ENCODE measurements around the gene ZNF85.
"Not testable (repeated sequence)": the region's sequence is repeated elsewhere in the genome, so short reads cannot be mapped to it uniquely, and the experiment has no call there.

Gene ZNF85

DNA sequence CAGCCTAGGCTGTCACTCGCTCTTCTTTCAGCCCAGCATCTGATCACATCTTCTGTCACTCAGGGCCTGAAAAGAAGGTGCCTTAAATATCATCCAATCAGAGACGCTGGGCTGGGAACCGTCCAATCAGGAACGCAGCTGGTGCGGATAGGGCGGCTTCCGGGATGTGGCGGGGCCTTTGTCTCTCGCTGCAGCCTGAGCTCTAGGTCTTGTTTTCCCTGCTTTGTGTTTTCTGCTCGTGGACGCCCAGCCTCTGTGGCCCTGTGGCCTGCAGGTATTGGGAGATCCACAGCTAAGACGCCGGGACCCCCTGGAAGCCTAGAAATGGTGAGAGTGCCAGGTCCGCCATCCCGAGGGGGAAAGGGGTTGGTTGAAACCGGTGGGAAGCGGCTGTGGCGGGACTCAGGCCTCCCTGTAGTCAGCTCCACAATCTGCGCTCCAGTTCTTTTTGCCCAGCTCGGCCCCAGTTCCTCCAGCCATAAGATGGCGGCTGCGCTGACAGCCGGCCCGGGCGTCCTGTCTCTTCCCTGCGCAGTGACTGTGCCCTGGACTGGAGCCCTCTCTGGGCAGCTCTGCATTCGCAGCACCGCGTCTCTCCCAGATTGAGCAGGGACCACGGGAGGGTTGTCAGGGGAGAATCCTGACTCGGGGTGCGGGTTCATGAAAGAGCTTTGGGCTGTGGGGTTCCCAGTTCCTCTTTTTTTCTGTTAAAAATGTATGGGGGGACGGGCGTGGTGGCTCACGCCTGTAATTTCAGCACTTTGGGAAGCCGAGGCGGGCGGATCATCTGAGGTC lies at the start of gene ZNF85:
Gene ZNF85, plus strand, starts transcription at position 175 of the 795 bp plus-strand sequence. Its CDS starts 150 bp downstream, at position 325.
- peak; percentile 92 for DNase-seq (ENCODE audit: low spot score)

GRCh38 chr19:20879501-20879900 lies 43.5 kb upstream of the ZNF85 start:
- no peak for DNase-seq (ENCODE audit: low spot score)

GRCh38 chr19:20912973-20913372 lies 10.1 kb upstream of the ZNF85 start:
- DNase-seq (ENCODE audit: low spot score), result no peak

GRCh38 chr19:20925481-20925880 lies 2.4 kb downstream of the ZNF85 start:
- no peak for DNase-seq (ENCODE audit: low spot score)

DNA sequence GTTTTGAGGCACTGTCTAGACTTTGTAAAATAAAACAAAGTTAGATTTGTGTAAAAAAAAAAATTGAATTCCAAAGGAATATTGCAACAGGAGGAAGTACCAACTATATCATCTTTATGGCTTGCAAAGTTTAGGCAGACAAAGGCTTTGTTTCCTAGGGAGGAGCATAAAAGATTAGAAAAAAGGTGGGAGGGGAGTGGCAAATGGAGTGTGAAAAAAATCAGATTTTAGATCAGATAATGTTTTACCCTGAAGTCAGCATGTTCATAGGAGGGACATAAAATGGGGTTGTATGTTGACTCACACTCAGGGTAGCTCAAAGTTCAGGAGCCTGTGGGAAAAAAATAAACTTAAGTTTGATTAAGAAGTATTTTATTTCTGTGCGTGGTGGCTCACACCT lies 3.7 kb downstream of the ZNF85 start:
- no peak for DNase-seq (ENCODE audit: low spot score)

DNA sequence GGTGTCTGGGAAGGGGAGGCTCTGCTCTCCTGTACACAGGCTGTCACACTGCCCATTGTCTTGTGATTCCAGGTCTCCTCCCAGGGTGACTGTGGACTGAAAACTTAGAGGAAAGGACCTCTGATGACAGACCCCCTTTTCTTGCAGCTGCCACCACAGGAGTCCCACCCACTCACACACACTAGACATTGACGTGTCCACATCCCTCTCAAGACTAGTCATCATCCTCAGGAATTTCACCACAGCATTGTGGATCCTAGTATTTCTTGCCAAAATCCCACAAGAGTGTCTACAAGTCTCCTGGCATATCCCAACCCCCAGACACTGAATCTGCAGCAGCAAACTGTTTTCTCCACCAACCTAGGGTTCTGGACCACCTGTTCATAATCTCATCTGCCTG lies 5.3 kb downstream of the ZNF85 start:
- peak; percentile 38 for DNase-seq (ENCODE audit: low spot score)

DNA sequence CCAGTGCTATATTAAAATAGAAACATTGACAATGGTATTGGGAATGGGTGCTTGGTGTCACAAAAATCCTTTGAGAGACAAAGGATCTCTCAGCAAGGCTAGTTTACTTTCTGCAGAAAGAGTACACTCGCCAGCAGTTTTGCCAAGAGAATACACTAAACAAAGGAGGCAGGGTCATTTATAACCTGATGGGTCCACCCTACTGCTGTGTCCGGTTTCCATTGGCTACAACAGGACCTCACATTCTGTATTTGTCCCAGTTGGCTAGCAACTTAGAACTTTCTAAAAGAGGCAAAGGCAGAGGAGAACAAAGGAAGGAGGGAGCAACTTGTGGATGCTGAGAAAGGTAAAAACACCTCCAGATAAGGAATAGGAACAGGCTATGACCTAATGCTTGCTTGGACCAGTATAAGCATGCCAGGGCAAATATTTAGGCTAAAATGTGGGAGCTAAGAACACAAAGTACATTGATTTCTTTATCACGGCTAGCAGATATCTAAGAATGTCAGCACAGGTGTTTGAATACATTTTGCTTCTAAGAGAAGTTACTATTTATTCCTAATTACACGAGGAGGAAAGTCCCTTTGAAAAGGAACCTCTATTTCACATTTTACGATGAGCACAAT lies 13.4 kb downstream of the ZNF85 start:
- DNase-seq (ENCODE audit: low spot score), result not testable (repeated sequence)

DNA sequence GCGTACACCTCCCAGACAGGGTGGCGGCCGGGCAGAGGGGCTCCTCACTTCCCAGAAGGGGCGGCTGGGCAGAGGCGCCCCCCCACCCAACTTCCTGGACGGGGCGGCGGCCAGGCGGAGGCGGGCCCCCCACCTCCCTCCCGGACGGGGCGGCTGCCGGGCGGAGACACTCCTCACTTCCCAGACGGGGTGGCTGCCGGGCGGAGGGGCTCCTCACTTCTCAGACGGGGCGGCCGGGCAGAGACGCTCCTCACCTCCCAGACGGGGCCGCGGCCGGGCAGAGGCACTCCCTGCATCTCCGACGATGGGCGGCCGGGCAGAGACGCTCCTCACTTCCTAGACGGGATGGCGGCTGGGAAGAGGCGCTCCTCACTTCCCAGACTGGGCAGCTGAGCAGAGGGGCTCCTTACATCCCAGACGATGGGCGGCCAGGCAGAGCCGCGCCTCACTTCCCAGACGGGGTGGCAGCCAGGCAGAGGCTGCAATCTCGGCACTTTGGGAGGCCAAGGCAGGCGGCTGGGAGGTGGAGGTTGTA lies 29.6 kb downstream of the ZNF85 start:
- not testable (repeated sequence) for DNase-seq (ENCODE audit: low spot score)

- DNase-seq (ENCODE audit: low spot score), result no peak
These were observed 41.7 kb downstream of the ZNF85 start for GRCh38 chr19:20964798-20965197.

DNA sequence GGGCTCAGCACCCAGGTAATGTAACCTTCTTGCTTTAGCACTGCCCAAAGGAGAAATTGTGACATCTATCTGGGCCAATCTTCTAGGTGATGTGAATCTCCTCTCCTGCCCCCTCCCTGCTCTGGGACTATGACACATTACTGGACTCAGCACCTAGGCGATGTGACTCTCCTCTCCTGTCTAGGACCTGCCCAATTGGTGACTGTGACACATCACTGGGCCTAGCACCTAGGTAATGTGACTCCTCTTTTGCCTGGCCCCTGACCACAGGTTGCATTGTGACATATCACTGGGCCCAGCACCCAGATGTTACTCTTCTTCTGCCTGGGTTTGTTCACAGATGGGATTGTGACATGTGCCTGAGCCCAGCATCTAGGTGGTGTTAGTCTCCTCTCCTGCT lies 45.0 kb downstream of the ZNF85 start:
- no peak for DNase-seq (ENCODE audit: low spot score)

- DNase-seq (ENCODE audit: low spot score), result no peak
These were observed 46.4 kb downstream of the ZNF85 start for GRCh38 chr19:20969498-20969897.

GRCh38 chr19:20969898-20970297 lies 46.8 kb downstream of the ZNF85 start:
- no peak for DNase-seq (ENCODE audit: low spot score)

- not testable (repeated sequence) for DNase-seq (ENCODE audit: low spot score)
These were observed 69.7 kb downstream of the ZNF85 start for GRCh38 chr19:20992788-20993187.

DNA sequence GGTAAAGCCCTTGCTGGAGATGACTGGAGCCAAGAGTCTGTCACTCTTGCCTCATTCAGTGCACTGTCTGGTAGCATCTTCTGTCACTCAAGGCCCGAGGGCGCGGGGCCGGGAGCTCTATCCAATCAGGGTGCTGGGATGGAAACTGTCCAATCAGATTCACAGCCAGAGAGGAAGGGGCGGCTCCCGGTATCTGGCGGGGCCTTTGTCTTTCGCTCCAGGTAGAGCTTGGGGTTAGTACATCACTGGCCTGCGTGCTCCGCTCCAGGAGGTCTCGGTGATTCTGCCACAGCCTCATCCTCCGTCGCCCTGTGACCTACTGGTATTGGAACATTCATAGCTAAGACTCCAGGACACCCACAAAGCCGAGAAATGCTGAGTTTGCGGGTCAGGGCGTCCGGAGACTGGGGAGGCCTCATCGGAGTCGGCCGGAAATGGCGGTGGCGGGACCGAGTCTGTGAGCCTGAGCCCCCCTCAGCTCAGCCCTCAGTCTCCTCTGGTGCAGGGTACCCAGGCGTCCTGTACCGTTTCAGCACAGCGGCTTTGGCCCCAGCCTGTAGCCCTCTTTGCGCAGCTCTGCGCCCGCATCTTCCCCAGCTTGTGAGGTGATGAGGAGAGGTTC lies 76.8 kb downstream of the ZNF85 start:
- DNase-seq (ENCODE audit: low spot score), result peak; percentile 96

Data from AG20443 (cell line).